H1 (cell line): Measurements from ENCODE around the gene RGL3. TPM values are rescaled to one million over a fixed set of nuclear protein-coding genes. Genes with fewer than 3 reads are reported as not detected.
A peak's percentile ranks its signal among the peaks of the same experiment; 100 is the strongest.

Experiments used
- ATF2 ChIP-seq: IDR thresholded peaks from 2 replicates; pipeline ENCODE4 v1.6.1; 2012; ENCODE audit warnings: low read length, inconsistent platforms
- HDAC2 ChIP-seq, 2 experiments: fragments of 300-600 bp in 1 of 2; sonication (generic) in 1 of 2; IDR thresholded peaks; 2 replicates each; pipeline ENCODE4 v1.6.1; 2011 to 2012; ENCODE audit warnings: low read depth in 2 of 2, low read length in 2 of 2, mild to moderate bottlenecking in 2 of 2, moderate library complexity in 2 of 2, borderline replicate concordance in 1 of 2, inconsistent platforms in 1 of 2
- SP1 ChIP-seq: IDR thresholded peaks from 2 replicates; pipeline ENCODE4 v1.6.1; 2011; ENCODE audit warnings: low read depth, low read length
- SP2 ChIP-seq: IDR thresholded peaks from 2 replicates; pipeline ENCODE4 v1.6.1; 2012; ENCODE audit warnings: mild to moderate bottlenecking, low read length, inconsistent platforms
- SP4 ChIP-seq: IDR thresholded peaks from 2 replicates; pipeline ENCODE4 v1.6.1; 2012; ENCODE audit warnings: low read length, inconsistent platforms
- ZNF274 ChIP-seq: IDR thresholded peaks from 2 replicates; pipeline ENCODE4 v1.7.0; 2012; ENCODE audit warnings: low read length, borderline replicate concordance; ENCODE audit errors: extremely low read depth
- polyA plus RNA-seq, 7 experiments: library from polyadenylated mRNA; depleted of rRNA in 3 of 7; stranded (reverse) in 5 of 7; unstranded in 2 of 7; fragments of >200 nt in 5 of 7; fragments of 200-250 nt in 2 of 7; gene quantifications; 1 replicate in 5 of 7; 2 replicates in 1 of 7; 4 replicates in 1 of 7; pipeline versions ENCODE4 v1.2.1 to v1.2.3, GENCODE V29; 2011 to 2013; ENCODE audit warnings: missing spikeins in 2 of 7, mixed read lengths in 2 of 7
- total RNA-seq: library from RNA; stranded (reverse); fragmentation: NEBNext Ultra II Directional; extraction: Animal tissue kit (Norgen Biotek cat#: 25700); gene quantifications from 2 replicates; pipeline ENCODE4 v1.2.1, GENCODE V29; 2021
- TF ChIP-seq, protein P1 (sequence below): fragments of 300-600 bp; sonication (generic); IDR thresholded peaks from 2 replicates; pipeline ENCODE4 v1.7.1; 2012; ENCODE audit warnings: low read length, moderate library complexity, mild to moderate bottlenecking, inconsistent platforms; ENCODE audit not compliant: insufficient replicate concordance

The RGL3 gene
- total and polyA plus RNA-seq, 2 of the 8 experiments (the other 6 are each of a cell fraction or from before 2014, with no cell fraction given), result 36.9 to 40.9 TPM

DNA sequence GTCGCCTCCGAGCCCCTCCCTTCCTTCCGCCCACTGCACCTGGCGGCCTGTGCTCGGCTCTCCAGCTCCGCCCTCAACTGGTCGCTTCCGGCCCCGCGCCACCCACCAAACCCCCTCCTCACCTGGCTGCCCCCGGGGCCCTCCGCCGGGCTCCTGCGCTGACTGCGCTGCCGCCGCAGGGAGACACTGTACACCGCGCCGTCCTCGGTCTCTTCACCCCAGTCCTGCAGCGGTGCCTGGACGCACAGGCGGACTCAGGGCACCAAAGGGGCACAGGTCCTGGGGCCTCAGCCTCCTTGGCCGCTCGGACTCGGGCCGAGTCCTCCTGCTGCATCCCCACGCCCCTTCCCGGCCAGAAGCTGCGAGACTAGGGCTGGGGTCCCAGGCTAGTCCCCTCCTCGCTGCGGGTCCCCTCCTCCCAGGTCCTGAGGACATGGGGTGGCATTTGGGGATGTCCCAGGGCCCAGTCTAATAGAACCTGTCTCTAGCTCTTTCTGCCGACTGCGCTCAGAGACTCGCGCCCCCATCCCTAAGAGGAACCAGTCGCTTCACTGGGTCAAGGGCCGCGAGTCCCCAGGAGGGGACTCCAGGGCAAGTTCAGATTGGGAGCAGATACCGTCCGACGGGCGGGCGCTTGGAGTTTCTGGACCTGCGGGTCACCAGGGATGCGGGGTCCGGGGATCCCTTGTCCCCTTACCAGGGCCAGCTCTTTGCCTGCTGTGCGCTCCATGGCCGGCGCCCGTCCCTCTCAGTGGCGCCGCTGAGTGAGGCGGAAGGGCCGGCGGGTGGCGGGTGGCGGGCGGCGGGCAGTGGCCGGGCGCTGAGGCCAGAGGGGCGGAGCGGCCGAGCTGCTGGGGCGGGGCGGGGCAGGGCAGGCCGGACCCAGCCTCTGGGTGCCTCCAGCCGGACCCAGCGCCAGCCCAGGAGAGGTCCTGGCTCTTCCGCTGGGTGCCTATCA lies at the start of gene RGL3 (continued):
- TF ChIP-seq, protein P1, sequence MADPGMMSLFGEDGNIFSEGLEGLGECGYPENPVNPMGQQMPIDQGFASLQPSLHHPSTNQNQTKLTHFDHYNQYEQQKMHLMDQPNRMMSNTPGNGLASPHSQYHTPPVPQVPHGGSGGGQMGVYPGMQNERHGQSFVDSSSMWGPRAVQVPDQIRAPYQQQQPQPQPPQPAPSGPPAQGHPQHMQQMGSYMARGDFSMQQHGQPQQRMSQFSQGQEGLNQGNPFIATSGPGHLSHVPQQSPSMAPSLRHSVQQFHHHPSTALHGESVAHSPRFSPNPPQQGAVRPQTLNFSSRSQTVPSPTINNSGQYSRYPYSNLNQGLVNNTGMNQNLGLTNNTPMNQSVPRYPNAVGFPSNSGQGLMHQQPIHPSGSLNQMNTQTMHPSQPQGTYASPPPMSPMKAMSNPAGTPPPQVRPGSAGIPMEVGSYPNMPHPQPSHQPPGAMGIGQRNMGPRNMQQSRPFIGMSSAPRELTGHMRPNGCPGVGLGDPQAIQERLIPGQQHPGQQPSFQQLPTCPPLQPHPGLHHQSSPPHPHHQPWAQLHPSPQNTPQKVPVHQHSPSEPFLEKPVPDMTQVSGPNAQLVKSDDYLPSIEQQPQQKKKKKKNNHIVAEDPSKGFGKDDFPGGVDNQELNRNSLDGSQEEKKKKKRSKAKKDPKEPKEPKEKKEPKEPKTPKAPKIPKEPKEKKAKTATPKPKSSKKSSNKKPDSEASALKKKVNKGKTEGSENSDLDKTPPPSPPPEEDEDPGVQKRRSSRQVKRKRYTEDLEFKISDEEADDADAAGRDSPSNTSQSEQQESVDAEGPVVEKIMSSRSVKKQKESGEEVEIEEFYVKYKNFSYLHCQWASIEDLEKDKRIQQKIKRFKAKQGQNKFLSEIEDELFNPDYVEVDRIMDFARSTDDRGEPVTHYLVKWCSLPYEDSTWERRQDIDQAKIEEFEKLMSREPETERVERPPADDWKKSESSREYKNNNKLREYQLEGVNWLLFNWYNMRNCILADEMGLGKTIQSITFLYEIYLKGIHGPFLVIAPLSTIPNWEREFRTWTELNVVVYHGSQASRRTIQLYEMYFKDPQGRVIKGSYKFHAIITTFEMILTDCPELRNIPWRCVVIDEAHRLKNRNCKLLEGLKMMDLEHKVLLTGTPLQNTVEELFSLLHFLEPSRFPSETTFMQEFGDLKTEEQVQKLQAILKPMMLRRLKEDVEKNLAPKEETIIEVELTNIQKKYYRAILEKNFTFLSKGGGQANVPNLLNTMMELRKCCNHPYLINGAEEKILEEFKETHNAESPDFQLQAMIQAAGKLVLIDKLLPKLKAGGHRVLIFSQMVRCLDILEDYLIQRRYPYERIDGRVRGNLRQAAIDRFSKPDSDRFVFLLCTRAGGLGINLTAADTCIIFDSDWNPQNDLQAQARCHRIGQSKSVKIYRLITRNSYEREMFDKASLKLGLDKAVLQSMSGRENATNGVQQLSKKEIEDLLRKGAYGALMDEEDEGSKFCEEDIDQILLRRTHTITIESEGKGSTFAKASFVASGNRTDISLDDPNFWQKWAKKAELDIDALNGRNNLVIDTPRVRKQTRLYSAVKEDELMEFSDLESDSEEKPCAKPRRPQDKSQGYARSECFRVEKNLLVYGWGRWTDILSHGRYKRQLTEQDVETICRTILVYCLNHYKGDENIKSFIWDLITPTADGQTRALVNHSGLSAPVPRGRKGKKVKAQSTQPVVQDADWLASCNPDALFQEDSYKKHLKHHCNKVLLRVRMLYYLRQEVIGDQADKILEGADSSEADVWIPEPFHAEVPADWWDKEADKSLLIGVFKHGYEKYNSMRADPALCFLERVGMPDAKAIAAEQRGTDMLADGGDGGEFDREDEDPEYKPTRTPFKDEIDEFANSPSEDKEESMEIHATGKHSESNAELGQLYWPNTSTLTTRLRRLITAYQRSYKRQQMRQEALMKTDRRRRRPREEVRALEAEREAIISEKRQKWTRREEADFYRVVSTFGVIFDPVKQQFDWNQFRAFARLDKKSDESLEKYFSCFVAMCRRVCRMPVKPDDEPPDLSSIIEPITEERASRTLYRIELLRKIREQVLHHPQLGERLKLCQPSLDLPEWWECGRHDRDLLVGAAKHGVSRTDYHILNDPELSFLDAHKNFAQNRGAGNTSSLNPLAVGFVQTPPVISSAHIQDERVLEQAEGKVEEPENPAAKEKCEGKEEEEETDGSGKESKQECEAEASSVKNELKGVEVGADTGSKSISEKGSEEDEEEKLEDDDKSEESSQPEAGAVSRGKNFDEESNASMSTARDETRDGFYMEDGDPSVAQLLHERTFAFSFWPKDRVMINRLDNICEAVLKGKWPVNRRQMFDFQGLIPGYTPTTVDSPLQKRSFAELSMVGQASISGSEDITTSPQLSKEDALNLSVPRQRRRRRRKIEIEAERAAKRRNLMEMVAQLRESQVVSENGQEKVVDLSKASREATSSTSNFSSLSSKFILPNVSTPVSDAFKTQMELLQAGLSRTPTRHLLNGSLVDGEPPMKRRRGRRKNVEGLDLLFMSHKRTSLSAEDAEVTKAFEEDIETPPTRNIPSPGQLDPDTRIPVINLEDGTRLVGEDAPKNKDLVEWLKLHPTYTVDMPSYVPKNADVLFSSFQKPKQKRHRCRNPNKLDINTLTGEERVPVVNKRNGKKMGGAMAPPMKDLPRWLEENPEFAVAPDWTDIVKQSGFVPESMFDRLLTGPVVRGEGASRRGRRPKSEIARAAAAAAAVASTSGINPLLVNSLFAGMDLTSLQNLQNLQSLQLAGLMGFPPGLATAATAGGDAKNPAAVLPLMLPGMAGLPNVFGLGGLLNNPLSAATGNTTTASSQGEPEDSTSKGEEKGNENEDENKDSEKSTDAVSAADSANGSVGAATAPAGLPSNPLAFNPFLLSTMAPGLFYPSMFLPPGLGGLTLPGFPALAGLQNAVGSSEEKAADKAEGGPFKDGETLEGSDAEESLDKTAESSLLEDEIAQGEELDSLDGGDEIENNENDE, result no peak
- TF ChIP-seq SP4 (no peak), SP1 (no peak), SP2 (no peak), ZNF274 (no peak), ATF2 (no peak), HDAC2 (IDR thresholded peaks at IDR 0.05; ENCODE audit: borderline replicate concordance in 1 of 2, low read depth in 2 of 2, low read length in 2 of 2) (0 out of 4 replicates have a peak, but pooled peaks of 1 of the 2 experiments have one; percentile 42)
